ENCODE data around the gene STRA6. TPM values are rescaled to one million over a fixed set of nuclear protein-coding genes. Genes with fewer than 3 reads are reported as not detected.

STRA6 gene
- total RNA-seq, 1 donor from 2014 or later = 4.9 TPM

DNA sequence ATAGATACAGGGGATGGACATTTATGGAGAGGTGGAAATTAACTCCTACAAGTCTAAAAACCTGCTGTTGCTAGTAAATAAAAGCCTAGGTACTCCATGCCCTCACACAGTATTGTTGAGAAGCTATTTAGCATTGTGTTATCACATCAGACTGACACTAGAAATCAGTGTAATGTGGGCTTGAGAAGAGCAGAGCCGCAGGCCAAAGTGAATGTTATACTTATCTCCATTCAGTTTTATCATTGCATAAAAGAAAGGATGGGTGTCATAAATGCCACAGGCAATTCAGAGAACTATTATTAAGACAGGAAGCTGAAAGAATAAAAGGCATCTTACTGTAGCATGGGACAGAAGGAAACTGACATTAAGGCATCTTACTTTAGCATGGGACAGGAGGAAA, 42.8 kb downstream of the STRA6 start:
- no peaks in the 10 kb centered on the region for H3K36me3 Mint-ChIP-seq (ENCODE audit: low read depth)
- no peak for DNase-seq (ENCODE audit: low spot score)
- peaks cover 61% of the 10 kb centered on the region for H3K4me1 Mint-ChIP-seq (ENCODE audit: low read depth)
- no peaks in the 10 kb centered on the region for H3K9me3 Mint-ChIP-seq (ENCODE audit: low read depth)
- TF ChIP-seq, protein P1, sequence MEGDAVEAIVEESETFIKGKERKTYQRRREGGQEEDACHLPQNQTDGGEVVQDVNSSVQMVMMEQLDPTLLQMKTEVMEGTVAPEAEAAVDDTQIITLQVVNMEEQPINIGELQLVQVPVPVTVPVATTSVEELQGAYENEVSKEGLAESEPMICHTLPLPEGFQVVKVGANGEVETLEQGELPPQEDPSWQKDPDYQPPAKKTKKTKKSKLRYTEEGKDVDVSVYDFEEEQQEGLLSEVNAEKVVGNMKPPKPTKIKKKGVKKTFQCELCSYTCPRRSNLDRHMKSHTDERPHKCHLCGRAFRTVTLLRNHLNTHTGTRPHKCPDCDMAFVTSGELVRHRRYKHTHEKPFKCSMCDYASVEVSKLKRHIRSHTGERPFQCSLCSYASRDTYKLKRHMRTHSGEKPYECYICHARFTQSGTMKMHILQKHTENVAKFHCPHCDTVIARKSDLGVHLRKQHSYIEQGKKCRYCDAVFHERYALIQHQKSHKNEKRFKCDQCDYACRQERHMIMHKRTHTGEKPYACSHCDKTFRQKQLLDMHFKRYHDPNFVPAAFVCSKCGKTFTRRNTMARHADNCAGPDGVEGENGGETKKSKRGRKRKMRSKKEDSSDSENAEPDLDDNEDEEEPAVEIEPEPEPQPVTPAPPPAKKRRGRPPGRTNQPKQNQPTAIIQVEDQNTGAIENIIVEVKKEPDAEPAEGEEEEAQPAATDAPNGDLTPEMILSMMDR (IDR thresholded peaks at IDR 0.05) = no peak
- no peaks in the 10 kb centered on the region for H3K27me3 Mint-ChIP-seq (ENCODE audit: low read depth)
- H3K4me3 Mint-ChIP-seq (ENCODE audit: unreplicated experiment) = no peak overlapping the region
- H3K27ac Mint-ChIP-seq (ENCODE audit: unreplicated experiment) = peak overlapping the region; percentile 76

DNA sequence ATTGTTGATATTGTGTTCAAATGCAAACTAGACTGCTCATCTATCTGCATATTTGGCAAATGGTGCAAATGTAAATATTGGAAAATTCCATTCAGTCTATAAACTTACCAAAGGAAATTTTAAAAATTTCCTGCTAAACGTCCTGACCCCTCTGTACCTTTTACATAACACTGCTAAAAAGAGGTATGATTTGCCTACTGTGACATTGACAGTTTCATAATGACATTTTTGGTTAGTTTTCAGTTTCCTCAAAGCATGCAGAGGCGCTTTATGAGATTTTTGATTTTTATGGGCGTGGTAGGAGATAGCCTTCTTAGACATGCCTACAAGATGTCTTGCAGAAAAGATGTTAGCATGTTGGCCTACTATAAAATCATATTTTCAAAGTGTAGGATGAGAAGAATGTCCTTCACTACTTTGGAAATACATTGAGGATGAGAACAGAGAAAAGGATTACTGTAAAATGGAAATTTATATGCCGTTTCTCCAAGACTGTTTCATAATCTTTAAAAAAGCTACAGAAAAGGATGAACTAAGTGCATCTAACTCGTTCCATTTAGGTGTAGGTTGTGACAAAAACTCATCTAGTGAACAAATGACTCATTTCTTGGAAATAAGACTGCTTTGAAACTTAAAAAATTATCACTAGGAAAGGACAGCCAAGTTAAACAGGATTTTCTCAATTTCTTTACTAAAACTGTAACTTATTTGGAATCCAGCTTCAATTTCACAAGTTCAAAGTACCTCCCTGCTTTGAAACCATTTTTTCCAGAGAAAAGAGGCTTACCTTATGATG, 43.5 kb downstream of the STRA6 start:
- TF ChIP-seq, protein P1 (IDR thresholded peaks at IDR 0.05) = no peak
- no peaks in the 10 kb centered on the region for H3K36me3 Mint-ChIP-seq (ENCODE audit: low read depth)
- H3K27ac Mint-ChIP-seq (ENCODE audit: unreplicated experiment) = peak overlapping the region; percentile 76
- no peaks in the 10 kb centered on the region for H3K9me3 Mint-ChIP-seq (ENCODE audit: low read depth)
- H3K27me3 Mint-ChIP-seq (ENCODE audit: low read depth) = no peaks in the 10 kb centered on the region
- DNase-seq (ENCODE audit: low spot score) = no peak
- peaks cover 62% of the 10 kb centered on the region for H3K4me1 Mint-ChIP-seq (ENCODE audit: low read depth)
- no peak overlapping the region for H3K4me3 Mint-ChIP-seq (ENCODE audit: unreplicated experiment)

DNA sequence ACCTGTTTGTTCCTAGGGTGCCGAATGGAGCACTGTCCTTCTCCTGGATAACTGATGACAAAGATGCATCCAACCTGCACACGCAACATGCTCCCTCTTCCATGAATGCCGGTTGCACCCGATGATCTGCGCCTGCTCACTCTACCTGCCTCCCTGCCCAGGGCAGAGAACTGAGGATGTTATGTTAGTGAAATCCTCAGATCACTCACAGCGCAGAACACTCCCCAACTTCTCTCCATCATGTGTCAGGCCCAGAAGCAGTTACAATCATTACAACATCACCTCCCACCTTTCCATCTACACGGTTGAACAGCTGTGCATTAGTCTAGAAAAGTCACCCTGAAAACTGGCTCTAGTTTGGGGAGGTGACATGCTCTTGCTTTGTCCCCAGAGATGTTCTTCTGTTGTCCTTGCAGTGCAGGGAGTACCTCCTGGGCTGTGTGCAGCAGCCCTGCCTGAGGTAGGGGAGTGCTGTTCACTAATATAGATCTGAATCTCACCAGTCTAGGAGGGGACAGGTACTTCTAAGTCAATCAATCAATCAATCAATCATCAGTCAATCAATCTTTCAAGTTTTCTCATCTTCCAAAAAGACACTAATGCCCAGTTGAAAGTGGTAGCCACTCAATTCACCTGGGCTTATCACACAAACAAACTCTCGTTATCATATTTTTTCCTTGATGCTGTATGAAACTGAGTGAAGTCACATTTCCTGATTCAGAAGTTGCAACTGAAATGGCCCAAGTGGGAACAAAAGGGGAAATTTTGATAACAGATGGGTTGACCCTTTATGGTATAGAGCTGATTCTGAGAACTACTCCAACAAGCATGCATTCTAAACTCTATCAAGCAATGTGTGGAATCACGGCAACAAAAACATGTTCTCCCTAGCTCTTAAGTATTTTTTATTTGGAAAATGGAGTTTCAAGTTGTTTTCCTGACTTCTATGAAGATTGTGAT, 44.4 kb downstream of the STRA6 start:
- H3K27ac Mint-ChIP-seq (ENCODE audit: unreplicated experiment) = peak overlapping the region; percentile 99
- no peaks in the 10 kb centered on the region for H3K27me3 Mint-ChIP-seq (ENCODE audit: low read depth)
- no peaks in the 10 kb centered on the region for H3K9me3 Mint-ChIP-seq (ENCODE audit: low read depth)
- H3K4me3 Mint-ChIP-seq (ENCODE audit: unreplicated experiment) = no peak overlapping the region
- no peaks in the 10 kb centered on the region for H3K36me3 Mint-ChIP-seq (ENCODE audit: low read depth)
- peaks cover 62% of the 10 kb centered on the region for H3K4me1 Mint-ChIP-seq (ENCODE audit: low read depth)
- TF ChIP-seq, protein P1 (IDR thresholded peaks at IDR 0.05) = no peak
- no peak for DNase-seq (ENCODE audit: low spot score)

DNA sequence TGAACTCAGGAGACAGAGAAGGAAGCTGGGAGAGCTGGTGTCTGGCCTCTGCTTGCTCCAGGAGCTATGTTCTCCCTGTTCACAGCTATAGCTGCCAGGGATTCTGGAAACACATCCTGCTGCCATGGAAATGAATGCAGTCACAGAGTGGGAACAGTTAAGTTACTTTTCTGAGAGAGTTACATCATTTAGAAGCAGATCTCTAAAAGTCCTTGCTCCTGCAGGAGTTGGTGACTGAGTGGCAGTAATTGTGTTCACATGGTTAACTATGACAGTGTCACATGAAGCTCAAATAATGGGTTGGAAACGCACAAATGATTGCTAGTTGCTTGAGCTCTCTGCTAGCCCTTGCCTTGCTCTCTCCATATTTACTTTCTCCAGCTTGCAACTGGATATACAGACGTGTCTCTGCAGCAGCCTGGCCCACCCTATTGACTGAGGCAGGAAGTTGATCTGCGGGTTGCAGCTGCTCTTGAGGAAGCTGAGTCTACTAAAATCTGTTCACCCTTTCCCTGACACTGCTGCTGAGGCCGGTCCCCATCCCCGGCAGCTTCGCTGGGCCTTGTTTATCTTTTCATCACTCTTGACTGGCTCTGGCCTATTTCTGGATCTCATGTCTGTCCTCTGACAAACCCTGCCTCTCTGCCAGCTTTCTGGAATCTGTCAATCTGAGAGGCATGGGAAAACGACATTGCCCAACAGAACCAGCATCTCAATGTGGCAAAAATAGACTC, 45.7 kb downstream of the STRA6 start:
- peak overlapping the region; percentile 99 for H3K27ac Mint-ChIP-seq (ENCODE audit: unreplicated experiment)
- peak overlapping the region; percentile 27 for H3K4me3 Mint-ChIP-seq (ENCODE audit: unreplicated experiment)
- DNase-seq (ENCODE audit: low spot score) = no peak
- H3K9me3 Mint-ChIP-seq (ENCODE audit: low read depth) = no peaks in the 10 kb centered on the region
- no peaks in the 10 kb centered on the region for H3K27me3 Mint-ChIP-seq (ENCODE audit: low read depth)
- H3K4me1 Mint-ChIP-seq (ENCODE audit: low read depth) = peaks cover 60% of the 10 kb centered on the region
- TF ChIP-seq, protein P1 (IDR thresholded peaks at IDR 0.05) = peak; percentile 4
- no peaks in the 10 kb centered on the region for H3K36me3 Mint-ChIP-seq (ENCODE audit: low read depth)

Measured in chondrocyte (in vitro differentiated cells).